Left forelimb (tissue), 1 donor: ENCODE data around the gene PIEZO2.
"Not testable (repeated sequence)": the region's sequence is repeated elsewhere in the genome, so short reads cannot be mapped to it uniquely, and the experiment has no call there.

Source experiments
- DNase-seq: peaks from one replicate; pipeline ENCODE4 v3.0.0-alpha.2; 2018; ENCODE audit warnings: low spot score

The PIEZO2 gene

DNA sequence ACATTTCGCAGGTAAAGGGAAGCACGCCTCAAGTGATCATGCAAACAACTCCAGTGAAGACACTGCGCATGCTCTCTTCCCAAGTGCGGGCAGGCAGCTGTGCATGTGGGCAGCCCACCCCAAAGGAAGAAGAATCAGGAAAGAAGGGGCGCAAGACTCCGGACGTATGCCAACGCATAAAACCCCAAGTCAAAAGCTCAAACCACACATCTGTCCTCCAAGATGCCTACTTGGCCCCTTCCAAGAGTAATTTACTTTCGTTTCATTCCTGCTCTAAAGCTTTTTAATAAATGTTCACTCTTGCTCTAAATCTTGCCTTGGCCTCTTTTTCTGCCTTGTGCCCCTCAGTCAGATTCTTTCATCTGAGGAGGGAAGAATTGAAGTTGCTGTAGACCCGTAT, 254.9 kb downstream of the PIEZO2 start:
- no peak for DNase-seq

DNA sequence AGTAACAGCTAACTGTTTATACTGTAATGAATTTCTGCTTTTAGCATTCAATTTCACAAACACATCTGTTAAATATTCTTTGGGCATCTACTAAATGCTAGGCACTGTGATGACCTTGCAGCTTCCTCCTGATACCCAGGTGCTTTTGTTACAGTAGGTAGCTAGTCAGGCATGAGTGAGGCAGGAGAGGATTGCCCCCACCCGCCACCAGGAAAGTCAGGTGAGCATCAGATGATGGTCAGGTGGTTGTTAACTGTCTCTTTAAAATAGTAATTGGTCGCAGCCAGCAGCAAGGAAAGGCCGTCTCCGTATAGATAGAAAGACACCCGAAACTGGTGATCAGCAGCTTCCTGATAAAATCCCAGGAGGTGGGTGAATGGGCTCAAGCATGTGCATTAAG, 255.6 kb downstream of the PIEZO2 start:
- no peak for DNase-seq

- no peak for DNase-seq
Observed at GRCh38 chr18:10893196-10893595, 256.2 kb downstream of the PIEZO2 start.

GRCh38 chr18:10892786-10893185, 256.6 kb downstream of the PIEZO2 start:
- no peak for DNase-seq

DNA sequence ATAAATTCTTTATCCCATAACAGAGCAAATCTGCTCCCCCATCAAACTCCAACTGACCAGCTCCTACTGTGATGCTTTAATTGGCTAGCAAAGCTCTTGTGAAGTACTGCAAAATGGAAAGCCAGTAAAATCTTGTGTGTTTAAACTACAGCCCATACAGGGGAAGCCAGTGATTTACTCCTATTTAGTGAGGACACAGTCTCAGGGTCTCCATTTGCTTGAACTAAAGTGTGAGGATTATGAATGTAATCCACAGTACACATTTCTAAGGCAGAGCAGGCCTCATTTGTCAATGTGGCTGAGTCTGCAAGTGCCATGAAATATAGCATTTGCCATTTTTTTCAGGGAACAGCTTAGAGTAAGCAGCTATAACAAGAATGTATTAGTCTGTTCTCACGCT, 259.3 kb downstream of the PIEZO2 start:
- DNase-seq: no peak

DNA sequence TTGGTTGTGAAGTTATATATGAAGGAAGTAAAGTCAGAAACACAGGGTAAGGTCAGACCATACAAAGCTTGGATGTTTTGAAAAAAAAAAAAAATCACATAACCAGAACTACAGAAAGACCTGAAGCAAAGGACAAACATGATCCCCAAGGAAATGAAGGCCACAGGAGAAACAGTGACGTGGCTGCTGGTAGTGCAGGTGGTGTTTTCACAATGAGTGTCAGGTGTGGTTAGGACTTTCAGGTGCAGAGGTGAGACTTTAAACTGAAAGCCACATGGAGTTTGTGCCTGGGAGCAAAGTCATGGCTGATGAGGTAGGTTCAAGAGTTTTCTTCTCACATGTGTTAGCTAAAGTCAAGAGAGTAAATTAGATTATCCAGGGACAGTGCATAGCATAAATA, 270.7 kb downstream of the PIEZO2 start:
- DNase-seq: no peak

DNA sequence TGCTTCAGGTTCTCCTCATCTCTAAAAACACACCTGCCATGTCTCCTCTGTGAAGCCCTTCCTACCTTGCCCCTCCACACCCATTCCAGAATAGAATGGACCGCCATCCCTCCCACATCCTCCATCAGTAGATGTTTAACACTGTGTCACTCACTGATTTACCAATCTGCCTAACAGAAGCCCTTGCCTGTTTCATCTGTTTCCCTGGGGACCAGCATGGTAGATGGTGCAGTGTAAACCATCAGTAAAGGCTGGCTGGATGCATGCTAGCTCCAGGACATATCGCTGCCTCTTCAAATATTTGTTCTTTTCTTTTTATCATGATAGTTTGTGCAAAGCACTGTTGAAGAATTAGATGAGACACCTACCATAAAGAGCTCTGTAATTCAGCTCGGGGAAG, 271.4 kb downstream of the PIEZO2 start:
- DNase-seq: no peak

- no peak for DNase-seq
Observed at GRCh38 chr18:10875811-10876210, 273.6 kb downstream of the PIEZO2 start.

- DNase-seq: no peak
Observed at GRCh38 chr18:10872304-10872703, 277.1 kb downstream of the PIEZO2 start.

- DNase-seq: no peak
Observed at GRCh38 chr18:10864722-10865121, 284.6 kb downstream of the PIEZO2 start.

GRCh38 chr18:10863026-10863425, 286.3 kb downstream of the PIEZO2 start:
- no peak for DNase-seq

DNA sequence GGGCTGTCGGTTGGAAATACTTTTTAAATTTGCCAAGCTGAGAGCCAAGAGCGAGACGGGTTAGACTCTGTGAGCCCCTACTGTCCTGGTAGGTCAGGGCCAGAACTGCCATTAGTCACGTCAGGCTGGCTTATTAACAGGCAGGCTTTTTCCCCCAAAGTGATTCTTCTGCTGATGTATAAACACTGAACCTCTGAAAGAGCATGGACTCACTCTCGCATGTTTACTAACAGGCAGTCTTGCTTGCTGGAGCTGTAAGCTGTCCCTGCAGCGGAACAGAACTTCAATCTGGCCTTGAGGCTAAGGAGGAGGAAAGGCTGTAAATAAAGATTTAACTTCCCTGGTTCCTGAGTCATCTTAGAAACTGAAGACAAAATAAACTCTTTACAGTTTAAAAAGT, 288.4 kb downstream of the PIEZO2 start:
- DNase-seq: no peak

- DNase-seq: no peak
Observed at GRCh38 chr18:10860382-10860781, 289.0 kb downstream of the PIEZO2 start.

- no peak for DNase-seq
Observed at GRCh38 chr18:10858477-10858876, 290.9 kb downstream of the PIEZO2 start.

- DNase-seq: no peak
Observed at GRCh38 chr18:10856132-10856531, 293.2 kb downstream of the PIEZO2 start.

DNA sequence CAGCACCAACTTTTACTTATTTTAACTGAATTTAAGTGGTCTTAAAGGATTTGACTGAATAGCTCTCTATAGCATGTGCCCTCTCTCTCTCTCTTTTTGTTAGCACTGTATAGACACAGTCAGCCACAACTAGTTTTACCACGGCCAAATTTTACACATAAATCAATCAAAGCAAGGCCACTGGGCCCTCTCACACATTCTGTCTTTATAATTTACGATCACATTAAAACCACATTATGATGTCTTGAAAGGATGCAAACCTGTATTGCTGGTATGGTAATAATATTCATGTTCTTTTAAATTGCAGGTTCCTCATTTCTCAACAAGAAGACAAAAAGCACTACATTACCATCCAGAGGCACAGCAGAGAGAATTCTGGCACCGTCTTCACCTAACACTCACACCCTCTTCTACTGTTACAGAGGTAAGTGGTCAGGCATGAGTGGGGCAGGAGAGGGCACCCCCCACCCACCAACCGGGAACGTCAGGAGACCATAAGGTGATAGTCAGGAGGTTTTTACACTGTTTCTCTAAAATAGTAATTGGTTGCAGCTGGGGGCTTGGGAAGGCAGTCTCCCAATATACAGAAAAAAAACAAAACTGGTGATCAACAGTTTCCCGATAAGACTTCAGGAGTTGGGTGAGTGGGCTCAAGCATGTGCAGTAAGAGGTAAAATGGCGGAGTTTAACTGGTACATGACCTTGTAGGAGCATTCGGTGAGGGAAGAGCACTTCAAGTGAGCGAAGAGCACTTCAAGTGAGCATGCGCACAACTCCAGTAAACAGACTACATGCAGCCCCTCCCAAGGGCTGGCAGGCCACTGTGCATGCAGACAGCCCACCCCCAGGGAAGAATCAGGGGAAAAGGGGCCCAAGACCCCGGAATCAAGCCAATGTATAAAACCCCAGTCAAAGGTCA, 296.7 kb downstream of the PIEZO2 start:
- no peak for DNase-seq

DNA sequence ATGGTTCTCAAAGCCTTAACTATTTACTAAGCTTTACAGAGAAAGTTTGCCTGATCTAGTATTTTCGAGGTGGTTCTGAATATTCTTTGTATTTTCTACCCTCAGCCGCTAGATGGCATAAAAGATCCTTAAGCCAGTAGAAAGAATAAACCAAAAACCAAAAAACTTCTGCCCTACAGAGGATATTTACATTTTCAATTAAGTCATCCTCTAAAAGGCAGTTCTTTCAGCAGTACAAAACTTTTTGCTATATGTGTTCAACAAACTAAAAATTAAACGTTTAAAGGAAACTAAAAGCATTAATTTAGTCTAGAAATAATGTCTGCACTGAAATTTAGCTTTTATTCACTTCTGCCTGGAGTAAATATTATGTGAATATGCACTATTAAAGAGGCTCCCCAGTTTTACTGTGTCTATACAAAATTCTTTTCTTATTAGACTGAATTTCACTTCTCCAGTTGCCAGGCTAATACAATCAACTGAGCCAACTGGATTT, 297.5 kb downstream of the PIEZO2 start:
- no peak for DNase-seq

DNA sequence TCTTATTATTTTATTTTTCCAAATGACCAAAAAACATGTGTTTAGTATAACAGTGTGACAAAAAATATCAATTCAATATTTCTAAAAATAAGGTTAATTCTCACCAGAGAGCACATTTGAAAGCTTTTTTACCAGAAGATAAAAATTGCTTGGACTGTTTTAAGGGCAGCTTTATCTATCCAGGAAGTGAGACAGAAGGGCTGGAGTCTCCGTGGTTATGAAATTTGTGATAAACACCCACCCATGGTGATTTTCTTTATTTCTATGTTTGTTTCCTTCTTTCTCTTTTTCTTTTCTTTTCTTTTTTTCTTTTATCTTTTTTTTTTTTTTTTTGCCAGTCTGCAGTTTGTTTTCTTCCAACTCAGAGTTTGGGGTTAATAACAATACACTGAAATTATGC, 298.5 kb downstream of the PIEZO2 start:
- DNase-seq: no peak

DNA sequence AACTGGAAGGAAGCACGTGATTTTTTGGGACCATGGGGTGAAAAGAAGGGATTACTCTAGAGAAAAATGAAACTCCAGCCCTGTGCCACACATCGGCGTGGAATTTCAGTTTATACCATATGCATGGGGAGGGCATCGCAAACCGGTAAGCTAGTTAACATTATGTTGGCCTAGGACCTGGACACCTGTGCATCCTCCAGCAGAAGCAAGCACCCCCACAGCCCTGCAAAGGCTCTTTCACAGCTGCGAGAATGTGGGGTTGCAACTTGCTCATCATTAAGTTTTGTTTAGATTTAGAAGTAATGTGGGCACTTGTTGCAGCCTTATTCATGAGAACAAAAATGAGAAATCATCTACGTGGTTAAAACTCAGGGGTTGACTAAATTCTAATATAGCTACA, 299.2 kb downstream of the PIEZO2 start:
- DNase-seq: no peak

GRCh38 chr18:10847907-10848306, 301.5 kb downstream of the PIEZO2 start:
- no peak for DNase-seq

DNA sequence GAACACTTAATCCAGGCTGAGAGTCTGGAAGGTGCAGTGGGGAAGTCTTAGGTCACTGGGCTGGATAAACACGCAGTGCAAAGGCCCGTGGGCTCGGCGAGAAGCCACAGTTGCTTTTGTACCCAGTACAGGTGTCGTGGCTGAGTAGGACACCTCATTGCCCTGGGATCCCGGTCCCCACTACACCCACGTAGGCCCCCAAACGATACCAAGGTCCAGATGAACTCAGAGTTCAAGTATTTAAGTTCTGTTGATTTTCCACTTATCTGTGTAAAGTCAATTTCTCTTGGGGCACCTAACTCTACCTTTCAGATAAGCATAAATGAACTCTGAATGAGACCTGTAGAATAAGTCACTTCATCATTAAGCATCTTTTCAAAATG, 302.0 kb downstream of the PIEZO2 start:
- DNase-seq: no peak

- DNase-seq: no peak
Observed at GRCh38 chr18:10846657-10847407, 302.5 kb downstream of the PIEZO2 start.

DNA sequence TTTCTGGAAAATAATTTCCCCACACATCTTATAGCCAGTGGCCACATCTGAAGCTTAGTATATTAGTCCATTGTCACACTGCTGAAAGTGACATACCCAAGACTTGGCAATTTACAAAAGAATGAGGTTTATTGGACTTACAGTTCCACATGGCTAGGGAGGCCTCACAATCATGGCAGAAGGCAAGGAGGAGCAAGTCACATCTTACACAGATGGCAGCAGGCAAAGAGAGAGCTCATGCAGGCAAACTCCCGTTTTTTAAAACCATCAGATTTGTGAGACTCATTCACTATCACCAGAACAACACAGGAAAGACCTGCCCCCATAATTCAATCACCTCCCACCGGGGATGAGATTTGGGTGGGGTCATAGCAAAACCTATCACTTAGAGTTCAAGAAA, 303.3 kb downstream of the PIEZO2 start:
- not testable (repeated sequence) for DNase-seq
